Activated CD8-positive, alpha-beta memory T cell treated with anti-CD3 and anti-CD28 coated beads for 1 hour (primary cell): ENCODE results near the gene RBPJL.

Source experiments
- DNase-seq, 2 donors: peaks; one replicate each; pipeline ENCODE4 v3.0.0-alpha.2; 2020; ENCODE audit warnings: low read depth in 1 of 2; ENCODE audit errors: extremely low read depth in 1 of 2

The RBPJL gene

GRCh38 chr20:45292343-45292742 is 14.3 kb upstream of the RBPJL start:
- DNase-seq, result no peak

GRCh38 chr20:45293041-45294002 is 13.3 kb upstream of the RBPJL start:
- peak; percentile 39 to 73 for DNase-seq

- no peak for DNase-seq
These were observed 12.7 kb upstream of the RBPJL start for GRCh38 chr20:45294003-45294368.

- DNase-seq, result no peak
These were observed 12.0 kb upstream of the RBPJL start for GRCh38 chr20:45294659-45295058.

- DNase-seq, result no peak
These were observed 8.7 kb upstream of the RBPJL start for GRCh38 chr20:45297786-45298497.

- DNase-seq, result no peak
These were observed 6.9 kb upstream of the RBPJL start for GRCh38 chr20:45299786-45300185.

GRCh38 chr20:45300961-45301360 is 5.7 kb upstream of the RBPJL start:
- no peak for DNase-seq

- DNase-seq, result no peak
These were observed 4.8 kb upstream of the RBPJL start for GRCh38 chr20:45301824-45302271.

- no peak for DNase-seq
These were observed 2.8 kb upstream of the RBPJL start for GRCh38 chr20:45303586-45304463.

- no peak for DNase-seq
These were observed 2.1 kb upstream of the RBPJL start for GRCh38 chr20:45304464-45304999.

GRCh38 chr20:45305262-45305661 is 1.4 kb upstream of the RBPJL start:
- DNase-seq, result no peak

- DNase-seq, result no peak
These were observed 518 bp downstream of the RBPJL start for GRCh38 chr20:45307076-45307640.

GRCh38 chr20:45308117-45308778 is 1.6 kb downstream of the RBPJL start, which contains the start of gene MATN4:
MATN4 (minus strand) TSS chr20:45308299; CDS start chr20:45305582, 2,717 bp downstream.
- no peak for DNase-seq

GRCh38 chr20:45309075-45309474 is 2.4 kb downstream of the RBPJL start:
- no peak for DNase-seq

GRCh38 chr20:45311589-45312211 is 5.1 kb downstream of the RBPJL start:
- peak in 1 of 2 donors; percentile 46 for DNase-seq

- DNase-seq, result no peak
These were observed 5.6 kb downstream of the RBPJL start for GRCh38 chr20:45312241-45312640.

GRCh38 chr20:45313065-45313695 is 6.5 kb downstream of the RBPJL start:
- DNase-seq, result no peak

- DNase-seq, result no peak
These were observed 7.3 kb downstream of the RBPJL start for GRCh38 chr20:45313943-45314342.

GRCh38 chr20:45315672-45316071 is 9.0 kb downstream of the RBPJL start:
- no peak for DNase-seq
